GM12801 (cell line): Measurements from ENCODE around the gene BCL2L11.

Experiments
- CTCF ChIP-seq: IDR thresholded peaks from one replicate; pipeline ENCODE4 v1.5.1; 2011; ENCODE audit warnings: control low read depth; ENCODE audit not compliant: insufficient read length; ENCODE audit errors: extremely low read depth

Gene BCL2L11

GRCh38 chr2:111157071-111157661 is 36.5 kb downstream of the BCL2L11 start:
- no peak for TF ChIP-seq CTCF

DNA sequence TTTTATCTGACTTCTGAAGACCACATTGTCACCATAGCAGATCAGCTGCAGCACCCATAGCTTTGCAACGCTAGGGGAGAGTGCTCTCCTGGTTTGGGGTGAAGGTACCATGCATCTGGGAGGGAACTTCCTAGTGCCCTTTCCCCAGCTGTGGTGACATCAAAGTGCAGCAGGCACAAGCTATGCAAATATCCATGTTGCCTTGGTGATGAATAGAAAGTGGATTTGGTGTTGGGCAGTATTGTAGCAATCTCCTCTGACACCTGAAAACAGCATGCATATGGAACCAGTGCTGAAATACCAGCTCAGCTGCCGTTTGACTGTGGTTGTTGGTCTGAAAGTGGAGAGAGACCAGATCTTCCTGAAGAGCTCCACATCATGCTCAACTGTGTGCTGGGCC is 37.1 kb downstream of the BCL2L11 start:
- TF ChIP-seq CTCF: no peak

- no peak for TF ChIP-seq CTCF
Observed at GRCh38 chr2:111159641-111160040, 38.9 kb downstream of the BCL2L11 start.

DNA sequence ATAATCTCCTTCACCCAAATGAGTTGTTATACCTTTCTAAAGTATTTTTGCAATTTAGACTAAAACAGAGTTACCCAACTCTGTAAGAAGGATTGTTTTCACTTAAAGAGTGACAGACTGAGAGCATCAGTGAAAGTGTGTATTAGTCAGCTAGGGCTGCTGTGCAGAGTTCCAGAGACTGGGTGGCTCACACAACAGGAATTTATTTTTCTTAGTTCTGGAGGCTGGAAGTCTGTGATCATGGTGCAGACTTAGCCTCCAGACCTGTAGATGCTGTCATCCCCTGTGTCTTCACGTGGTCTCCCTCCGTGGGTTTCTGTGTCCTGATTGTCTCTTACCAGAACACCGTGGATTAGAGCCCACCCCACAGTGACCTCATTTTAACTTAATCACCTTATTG is 40.0 kb downstream of the BCL2L11 start:
- no peak for TF ChIP-seq CTCF

DNA sequence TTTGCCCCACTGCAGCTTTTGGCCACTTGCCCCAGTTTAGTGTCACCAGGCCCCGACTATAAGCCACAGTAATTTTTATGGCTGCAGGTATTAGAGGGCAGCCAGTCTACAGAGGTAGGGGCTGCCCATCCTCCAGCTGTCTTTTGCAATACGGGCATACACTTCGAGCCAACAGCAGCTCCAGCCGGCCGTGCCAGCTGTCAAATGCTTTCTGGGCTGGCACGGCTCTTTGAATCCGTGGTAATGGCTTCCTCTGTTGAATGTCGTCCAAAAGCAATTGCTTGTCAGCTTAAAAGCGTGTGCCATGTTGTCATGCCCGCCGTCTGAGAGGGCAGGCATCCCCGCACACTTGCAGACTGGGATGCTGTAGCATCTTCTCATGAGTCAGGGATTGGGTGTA is 41.3 kb downstream of the BCL2L11 start:
- TF ChIP-seq CTCF: no peak

- no peak for TF ChIP-seq CTCF
Observed at GRCh38 chr2:111162718-111163331, 42.1 kb downstream of the BCL2L11 start.

- no peak for TF ChIP-seq CTCF
Observed at GRCh38 chr2:111164078-111164477, 43.4 kb downstream of the BCL2L11 start.
